ENCODE data around the gene MYH10.

The MYH10 gene

DNA sequence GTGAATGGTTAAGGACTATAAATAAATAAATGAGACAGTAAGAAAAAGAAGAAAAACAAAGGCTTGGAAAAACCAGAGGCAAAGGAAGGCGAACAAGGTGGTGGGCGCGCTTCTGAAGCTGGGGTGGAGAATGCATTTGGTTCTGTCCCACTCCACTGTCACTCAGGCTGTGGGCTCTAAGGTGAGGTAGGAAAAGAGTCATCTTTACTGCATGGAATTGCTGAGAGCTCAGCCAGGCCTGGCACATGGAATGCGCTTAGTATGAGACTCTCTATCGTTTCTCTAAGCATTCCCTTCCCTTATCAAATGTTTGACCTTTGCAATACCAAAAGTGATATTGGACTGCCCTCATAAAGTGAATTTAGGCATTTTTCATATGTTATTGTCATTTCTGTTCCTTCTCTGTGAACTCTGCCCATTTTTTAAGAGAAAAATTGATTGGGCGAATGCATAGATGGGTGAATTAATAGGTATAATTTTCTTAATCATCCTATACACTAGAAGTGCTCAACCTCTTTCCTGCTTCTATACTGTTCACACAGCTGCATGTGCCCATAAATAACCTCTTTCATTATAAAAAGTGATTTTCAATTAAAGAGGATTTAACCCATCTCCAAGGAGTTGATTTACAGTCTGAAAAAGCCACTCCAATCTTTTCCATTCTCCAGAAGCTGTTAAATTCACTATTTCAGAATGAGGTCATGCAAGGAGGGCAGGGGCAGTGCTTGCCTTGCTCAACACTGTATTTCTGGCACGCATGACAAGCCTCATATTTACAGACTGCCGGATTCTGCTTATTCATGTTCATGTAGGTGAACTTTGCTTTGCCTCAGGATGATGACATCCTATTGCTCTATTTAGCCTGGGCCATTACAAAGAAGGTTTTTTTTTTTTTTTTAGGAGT, 87.7 kb downstream of the MYH10 start:
- TF ChIP-seq CTCF (IDR thresholded peaks at IDR 0.05) = no peak

DNA sequence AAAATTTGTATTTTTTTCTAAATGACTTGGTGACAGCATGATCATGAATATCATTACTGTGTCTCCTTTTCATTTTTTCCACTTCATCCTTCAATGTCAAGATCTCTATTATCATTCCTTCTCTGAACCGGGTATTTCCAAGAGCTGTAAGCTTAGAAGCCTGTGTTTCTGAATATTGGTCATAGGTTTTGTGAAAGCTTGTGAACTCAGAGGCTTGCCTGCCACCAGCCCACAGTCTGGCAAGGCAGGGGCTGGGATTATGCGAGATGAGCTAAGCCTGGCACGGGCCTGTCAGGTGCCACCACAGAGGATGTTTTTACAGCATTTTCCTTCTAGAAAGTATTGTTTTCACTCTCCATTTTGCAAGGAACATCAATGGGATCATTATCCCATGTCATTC, 92.8 kb downstream of the MYH10 start:
- no peak for TF ChIP-seq CTCF (IDR thresholded peaks at IDR 0.05)

DNA sequence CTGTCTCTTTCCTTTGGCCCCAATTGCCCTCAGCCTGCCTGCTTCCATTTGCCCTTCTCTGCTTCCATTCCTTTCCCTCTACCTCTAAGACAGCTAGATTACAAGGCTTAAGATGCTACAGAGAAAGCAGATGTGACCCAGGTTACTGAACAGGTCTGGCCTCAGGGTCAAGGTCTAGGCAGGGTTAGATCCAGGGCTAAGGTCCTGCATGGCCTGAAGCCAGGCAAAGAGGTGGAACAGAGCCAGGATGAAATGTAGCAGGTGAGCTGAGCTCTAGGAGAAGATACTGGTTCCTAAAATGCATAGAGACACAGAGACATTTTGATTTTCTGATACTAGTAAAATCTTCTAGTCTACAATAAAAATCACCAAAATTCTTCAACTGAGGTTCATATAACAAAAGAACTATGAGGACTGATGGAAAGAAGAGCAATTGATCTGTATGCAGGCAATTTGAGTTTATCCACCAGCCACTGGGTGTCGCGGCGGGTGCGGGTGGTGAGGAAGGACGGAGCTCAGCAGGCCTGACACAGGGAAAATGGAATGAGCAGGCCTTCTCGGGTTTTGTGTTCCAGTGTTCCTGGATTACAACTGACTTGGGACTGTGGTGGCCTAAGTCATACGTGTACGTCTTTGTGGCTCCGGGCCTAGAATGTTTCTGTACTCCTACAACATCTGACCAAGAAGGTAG, 95.9 kb downstream of the MYH10 start:
- no peak for TF ChIP-seq CTCF (IDR thresholded peaks at IDR 0.05)

DNA sequence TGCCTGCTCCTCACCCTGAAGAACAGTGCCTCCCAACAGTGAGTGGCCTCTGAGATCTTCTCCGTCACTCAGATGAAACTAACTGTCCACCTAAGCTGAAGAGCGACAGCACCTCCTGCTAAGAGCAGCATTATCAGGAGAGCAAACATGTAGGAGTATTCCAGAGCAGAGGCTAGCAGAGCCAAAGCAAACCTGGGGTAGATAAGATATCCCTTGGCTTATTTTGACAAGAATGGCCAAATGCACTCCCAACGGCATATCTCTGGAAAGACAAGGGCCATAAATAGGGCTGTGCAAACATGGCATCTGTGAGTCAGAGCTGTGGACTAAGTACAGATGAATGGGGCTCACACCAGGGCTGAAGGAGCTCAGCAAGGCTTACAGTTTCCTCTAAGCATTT, 98.5 kb downstream of the MYH10 start:
- TF ChIP-seq CTCF (IDR thresholded peaks at IDR 0.05) = no peak

DNA sequence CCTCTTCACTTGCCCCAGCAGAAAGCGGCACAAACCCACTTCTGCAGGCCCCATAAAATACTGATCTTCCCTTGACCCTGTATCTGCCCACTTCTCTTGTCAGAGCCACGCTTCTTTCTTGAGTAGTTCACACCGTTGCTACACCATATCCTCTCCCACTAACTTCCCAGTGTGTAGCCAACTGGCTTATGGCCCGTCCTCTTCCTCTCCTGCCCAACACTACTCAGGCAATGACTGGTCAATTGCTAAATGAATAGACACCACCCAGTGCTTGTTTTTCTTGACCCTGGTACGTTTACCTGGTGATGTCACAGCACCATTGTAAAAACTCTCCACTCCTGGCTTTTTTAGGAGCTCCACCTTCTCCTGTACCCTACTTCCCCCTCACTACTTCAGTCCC, 107.9 kb downstream of the MYH10 start:
- no peak for TF ChIP-seq CTCF (IDR thresholded peaks at IDR 0.05)

GRCh38 chr17:8520981-8521380, 109.5 kb downstream of the MYH10 start:
- TF ChIP-seq CTCF (IDR thresholded peaks at IDR 0.05) = no peak

DNA sequence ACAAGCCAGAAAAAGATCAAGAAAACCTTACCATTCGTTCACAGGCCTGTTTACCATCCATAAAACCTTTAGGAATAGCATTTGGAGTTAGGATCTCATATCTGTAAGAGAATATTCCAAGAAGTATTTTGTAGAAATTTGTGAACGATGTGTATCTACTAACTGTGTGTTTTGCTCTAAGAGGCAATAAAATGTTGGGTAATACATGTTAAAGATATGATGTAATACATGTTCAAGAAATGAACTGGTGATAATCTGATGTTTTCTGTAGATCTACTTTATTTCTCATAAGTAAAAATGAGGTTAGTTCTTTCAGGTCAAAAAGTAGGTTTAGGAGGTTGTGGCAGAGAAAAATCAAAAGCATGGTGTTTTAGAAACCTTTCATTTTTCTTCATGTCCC, 111.7 kb downstream of the MYH10 start:
- no peak for TF ChIP-seq CTCF (IDR thresholded peaks at IDR 0.05)

Measured in LNCAP (cell line).